Keratinocyte (primary cell): ENCODE results near the gene NPRL2. TPM values are rescaled to one million over a fixed set of nuclear protein-coding genes. Genes with fewer than 3 reads are reported as not detected.

Experiments
- DNase-seq: peaks from one replicate; pipeline ENCODE4 v3.0.0-alpha.2; 2011; ENCODE audit warnings: low read depth, missing footprints, low spot score
- FAIRE-seq: peaks from 2 replicates; lab custom pipeline; 2011; peaks lifted over from hg19 to GRCh38; lab: Jason Lieb, UNC
- H2AFZ ChIP-seq: 2 replicates; pipeline ENCODE4 v1.6.0; 2012; ENCODE audit warnings: low read length, control low read depth, inconsistent platforms; ENCODE audit not compliant: control insufficient read depth
- H3K27ac ChIP-seq: 2 replicates; pipeline ENCODE4 v1.5.1; 2011; ENCODE audit warnings: low read length; ENCODE audit not compliant: control insufficient read depth, insufficient read depth
- H3K27me3 ChIP-seq: 3 replicates; pipeline ENCODE4 v1.6.0; 2011; ENCODE audit warnings: low read length; ENCODE audit not compliant: control insufficient read depth, insufficient read depth; ENCODE audit errors: extremely low read depth
- H3K36me3 ChIP-seq, 2 experiments: 2 replicates in 1 of 2; 3 replicates in 1 of 2; pipeline ENCODE4 v1.5.1; 2011; ENCODE audit warnings: low read length in 2 of 2, mild to moderate bottlenecking in 1 of 2; ENCODE audit not compliant: control insufficient read depth in 2 of 2, insufficient read depth in 2 of 2; ENCODE audit errors: extremely low read depth in 1 of 2
- H3K4me1 ChIP-seq: 3 replicates; pipeline ENCODE4 v1.5.1; 2011; ENCODE audit warnings: low read length; ENCODE audit not compliant: control insufficient read depth, insufficient read depth; ENCODE audit errors: extremely low read depth
- H3K4me2 ChIP-seq: 3 replicates; pipeline ENCODE4 v1.6.0; 2011; ENCODE audit warnings: low read depth, low read length; ENCODE audit not compliant: control insufficient read depth, insufficient read depth; ENCODE audit errors: extremely low read depth
- H3K4me3 ChIP-seq, 3 experiments: fragments of 200-600 bp in 1 of 3; sonication (generic) in 1 of 3; 2 replicates in 2 of 3; 3 replicates in 1 of 3; pipeline ENCODE4 v1.5.1; 2011 to 2016; ENCODE audit warnings: low read length in 3 of 3, mild to moderate bottlenecking in 3 of 3, control low read depth in 2 of 3, inconsistent platforms in 1 of 3, low read depth in 1 of 3, mixed read lengths in 1 of 3, mixed run types in 1 of 3, moderate library complexity in 1 of 3; ENCODE audit not compliant: control insufficient read depth in 2 of 3, insufficient read depth in 2 of 3; ENCODE audit errors: extremely low read depth in 1 of 3
- H3K79me2 ChIP-seq: 2 replicates; pipeline ENCODE4 v1.6.0; 2012; ENCODE audit warnings: low read length; ENCODE audit not compliant: control insufficient read depth, insufficient read depth
- H3K9ac ChIP-seq: 3 replicates; pipeline ENCODE4 v1.6.0; 2011; ENCODE audit warnings: low read length; ENCODE audit not compliant: control insufficient read depth, insufficient read depth; ENCODE audit errors: extremely low read depth
- H3K9me1 ChIP-seq: 3 replicates; pipeline ENCODE4 v1.6.0; 2011; ENCODE audit warnings: low read length; ENCODE audit not compliant: control insufficient read depth, insufficient read depth; ENCODE audit errors: extremely low read depth
- H3K9me3 ChIP-seq: 2 replicates; pipeline ENCODE4 v1.5.1; 2012; ENCODE audit warnings: low read depth, low read length; ENCODE audit not compliant: control insufficient read depth
- H4K20me1 ChIP-seq: 3 replicates; pipeline ENCODE4 v1.6.0; 2011; ENCODE audit warnings: low read length; ENCODE audit not compliant: control insufficient read depth, insufficient read depth; ENCODE audit errors: extremely low read depth
- EZH2 ChIP-seq: IDR thresholded peaks from one replicate; pipeline ENCODE4 v1.6.1; 2012; ENCODE audit warnings: inconsistent platforms, mild to moderate bottlenecking, low read length, moderate library complexity
- dilution Hi-C: fragments of 300-500 bp; cut with MboI; formaldehyde crosslinking; loops from one replicate; pipeline ENCODE4 v1.7.0; 2020; ENCODE audit warnings: low sequenced_read_pairs; ENCODE audit not compliant: extremely low pct_ligation_motif_present
- polyA plus RNA-seq, 5 experiments: library from polyadenylated mRNA; depleted of rRNA in 3 of 5; stranded (reverse) in 3 of 5; stranded (forward) in 1 of 5; unstranded in 1 of 5; fragments of >200 nt; gene quantifications; 1 replicate in 1 of 5; 2 replicates in 3 of 5; 3 replicates in 1 of 5; pipeline versions ENCODE4 v1.2.1 to v1.2.3, GENCODE V29; 2011 to 2012; ENCODE audit warnings: missing spikeins in 2 of 5, low read depth in 1 of 5, low replicate concordance in 1 of 5
- TF ChIP-seq, protein P1 (sequence below), 3 experiments: IDR thresholded peaks in 1 of 3; conservative IDR thresholded peaks in 1 of 3; optimal IDR thresholded peaks in 1 of 3; 2 replicates in 2 of 3; 3 replicates in 1 of 3; pipeline versions ENCODE3 to v1.5.1; 2011; ENCODE audit warnings: low read length in 3 of 3, mild to moderate bottlenecking in 3 of 3, moderate library complexity in 2 of 3, control low read depth in 1 of 3, inconsistent platforms in 1 of 3; ENCODE audit not compliant: insufficient read depth in 2 of 3; ENCODE audit errors: extremely low read depth in 1 of 3

The NPRL2 gene
- polyA plus RNA-seq, 1 donor (not counting 4 experiments of a cell fraction or from before 2014, with no cell fraction given), result 20.6 TPM

DNA sequence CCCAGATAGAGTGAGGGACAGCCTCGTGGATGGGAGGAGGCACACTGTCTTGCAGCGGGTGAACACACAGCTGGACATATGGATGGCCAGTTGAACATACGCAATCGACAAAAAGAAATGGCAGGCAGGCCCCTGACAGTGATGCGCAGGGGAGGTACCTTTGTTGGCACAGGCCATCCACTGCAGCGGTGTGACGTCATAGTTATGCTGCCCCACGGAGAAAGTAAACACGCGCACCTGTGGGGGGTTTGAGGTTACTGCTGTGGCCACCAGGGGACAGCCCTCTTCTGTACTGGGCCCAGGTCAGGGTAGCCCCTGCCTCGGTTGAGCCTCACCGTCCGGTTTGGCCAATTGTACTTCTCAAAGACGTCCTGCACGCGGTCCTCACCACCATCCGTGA is 28.2 kb upstream of the NPRL2 start:
- Histone ChIP-seq H3K4me1 (no peaks in the 10 kb centered on the region), H3K4me3 (no peak overlapping the region), H3K79me2 (no peaks in the 10 kb centered on the region), H3K9ac (no peak overlapping the region), H3K9me3 (no peaks in the 10 kb centered on the region), H3K27me3 (no peaks in the 10 kb centered on the region), H2AFZ (no peak overlapping the region), H3K9me1 (no peaks in the 10 kb centered on the region), H3K4me2 (no peak overlapping the region), H4K20me1 (peaks cover 3% of the 10 kb centered on the region), H3K36me3 (no peaks in the 10 kb centered on the region), H3K27ac (no peak overlapping the region)
- TF ChIP-seq, protein P1, sequence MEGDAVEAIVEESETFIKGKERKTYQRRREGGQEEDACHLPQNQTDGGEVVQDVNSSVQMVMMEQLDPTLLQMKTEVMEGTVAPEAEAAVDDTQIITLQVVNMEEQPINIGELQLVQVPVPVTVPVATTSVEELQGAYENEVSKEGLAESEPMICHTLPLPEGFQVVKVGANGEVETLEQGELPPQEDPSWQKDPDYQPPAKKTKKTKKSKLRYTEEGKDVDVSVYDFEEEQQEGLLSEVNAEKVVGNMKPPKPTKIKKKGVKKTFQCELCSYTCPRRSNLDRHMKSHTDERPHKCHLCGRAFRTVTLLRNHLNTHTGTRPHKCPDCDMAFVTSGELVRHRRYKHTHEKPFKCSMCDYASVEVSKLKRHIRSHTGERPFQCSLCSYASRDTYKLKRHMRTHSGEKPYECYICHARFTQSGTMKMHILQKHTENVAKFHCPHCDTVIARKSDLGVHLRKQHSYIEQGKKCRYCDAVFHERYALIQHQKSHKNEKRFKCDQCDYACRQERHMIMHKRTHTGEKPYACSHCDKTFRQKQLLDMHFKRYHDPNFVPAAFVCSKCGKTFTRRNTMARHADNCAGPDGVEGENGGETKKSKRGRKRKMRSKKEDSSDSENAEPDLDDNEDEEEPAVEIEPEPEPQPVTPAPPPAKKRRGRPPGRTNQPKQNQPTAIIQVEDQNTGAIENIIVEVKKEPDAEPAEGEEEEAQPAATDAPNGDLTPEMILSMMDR (optimal IDR thresholded peaks at IDR 0.05 in 1 of 3, IDR thresholded peaks at IDR 0.05 in 1 of 3, conservative IDR thresholded peaks at IDR 0.05 in 1 of 3; ENCODE audit: extremely low read depth in 1 of 3, insufficient read depth in 2 of 3, low read length in 3 of 3), result no peak
- TF ChIP-seq EZH2, result no peak
- DNase-seq, result no peak
- FAIRE-seq, result no peak
- dilution Hi-C loops, result no loop called here

DNA sequence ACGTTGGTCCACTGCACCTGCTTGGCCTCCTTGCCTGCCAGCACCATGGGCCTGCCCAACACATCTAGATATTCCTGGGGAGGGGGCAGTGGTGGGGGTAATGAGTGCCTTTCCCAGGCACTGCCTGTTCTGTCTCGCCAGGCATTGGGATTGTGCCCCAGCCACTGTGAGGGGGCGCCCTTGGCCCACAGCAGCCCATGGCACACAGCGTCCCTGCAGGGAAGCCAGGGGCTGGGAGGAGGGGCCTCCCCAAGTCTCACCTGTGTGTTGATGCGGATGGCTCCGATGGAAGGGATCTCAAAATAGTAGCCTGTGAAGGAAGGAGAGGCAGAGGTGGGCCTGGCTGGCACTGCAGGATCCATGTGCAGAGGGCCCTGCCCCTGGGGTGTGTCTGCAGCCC is 27.4 kb upstream of the NPRL2 start:
- no peaks in the 10 kb centered on the region for H3K36me3 ChIP-seq
- no peak overlapping the region for H3K4me2 ChIP-seq
- H2AFZ ChIP-seq, result no peak overlapping the region
- no peaks in the 10 kb centered on the region for H3K9me3 ChIP-seq
- DNase-seq (no peak), FAIRE-seq (no peak)
- TF ChIP-seq EZH2, result no peak
- TF ChIP-seq, protein P1 (optimal IDR thresholded peaks at IDR 0.05 in 1 of 3, IDR thresholded peaks at IDR 0.05 in 1 of 3, conservative IDR thresholded peaks at IDR 0.05 in 1 of 3; ENCODE audit: extremely low read depth in 1 of 3, insufficient read depth in 2 of 3, low read length in 3 of 3), result peak in 1 of 3 experiments; percentile 15
- H3K9me1 ChIP-seq, result no peaks in the 10 kb centered on the region
- H3K4me1 ChIP-seq, result no peaks in the 10 kb centered on the region
- H3K79me2 ChIP-seq, result no peaks in the 10 kb centered on the region
- dilution Hi-C loops, result no loop called here
- no peaks in the 10 kb centered on the region for H3K27me3 ChIP-seq
- H3K27ac ChIP-seq, result no peak overlapping the region
- H3K9ac ChIP-seq, result no peak overlapping the region
- no peak overlapping the region for H3K4me3 ChIP-seq
- peaks cover 3% of the 10 kb centered on the region for H4K20me1 ChIP-seq
